Kidney (tissue), 14 donors: Measurements from ENCODE around the gene MIEN1. TPM values are rescaled to one million over a fixed set of nuclear protein-coding genes. Genes with fewer than 3 reads are reported as not detected.
"Not testable (repeated sequence)": the region's sequence is repeated elsewhere in the genome, so short reads cannot be mapped to it uniquely, and the experiment has no call there.

Experiments used
- DNase-seq, 5 donors: peaks; one replicate each; pipeline ENCODE4 v3.0.0-alpha.2; 2013 to 2020
- FAIRE-seq: peaks from 2 replicates; lab custom pipeline; 2012; peaks lifted over from hg19 to GRCh38; lab: Jason Lieb, UNC
- H3K27ac ChIP-seq, 2 donors: one replicate each; pipeline ENCODE4 v1.7.0; 2013; ENCODE audit warnings: low read depth in 2 of 2, low read length in 2 of 2, inconsistent platforms in 1 of 2
- H3K27me3 ChIP-seq: one replicate; pipeline ENCODE4 v1.7.1; 2013; ENCODE audit warnings: low read length, inconsistent platforms; ENCODE audit not compliant: control insufficient read depth, insufficient read depth
- H3K36me3 ChIP-seq, 3 donors: one replicate each; pipeline versions ENCODE4 v1.7.0 to v1.7.1; 2013; ENCODE audit warnings: low read length in 3 of 3, control low read depth in 1 of 3, inconsistent platforms in 1 of 3; ENCODE audit not compliant: insufficient read depth in 3 of 3, control insufficient read depth in 2 of 3
- H3K4me1 ChIP-seq, 3 donors: one replicate each; pipeline versions ENCODE4 v1.7.0 to v1.7.1; 2013; ENCODE audit warnings: low read length in 3 of 3, inconsistent platforms in 1 of 3, low read depth in 1 of 3; ENCODE audit not compliant: control insufficient read depth in 2 of 3, insufficient read depth in 2 of 3
- H3K4me3 ChIP-seq, 3 donors: one replicate each; pipeline versions ENCODE4 v1.7.0 to v1.8.1; 2013; ENCODE audit warnings: low read length in 3 of 3, control low read depth in 1 of 3, inconsistent platforms in 1 of 3
- H3K9ac ChIP-seq, 3 donors: one replicate each; pipeline versions ENCODE4 v1.7.0 to v1.7.1; 2013; ENCODE audit warnings: low read length in 3 of 3, control low read depth in 1 of 3, inconsistent platforms in 1 of 3
- H3K9me3 ChIP-seq, 3 donors: one replicate each; pipeline versions ENCODE4 v1.7.0 to v1.7.1; 2013; ENCODE audit warnings: low read length in 3 of 3, control low read depth in 1 of 3, inconsistent platforms in 1 of 3; ENCODE audit not compliant: control insufficient read depth in 2 of 3, insufficient read depth in 1 of 3
- intact Hi-C: fragments of 100-400 bp; cut with DNase I; formaldehyde crosslinking; loops from one replicate; pipeline ENCODE4 v1.11.1; 2022
- polyA plus RNA-seq: library from polyadenylated mRNA; stranded (reverse); fragments of 350-450 nt; fragmentation: Illumina TruSeq; extraction: RNeasy Lipid Tissue Mini Kit (QIAGEN cat#74804); gene quantifications from one replicate; pipeline ENCODE4 v1.2.3, GENCODE V29; 2014; ENCODE audit warnings: low read depth, low replicate concordance; ENCODE audit not compliant: insufficient read depth
- total RNA-seq: library from RNA; stranded (reverse); fragmentation: NEBNext Ultra II Directional; extraction: Animal tissue kit (Norgen Biotek cat#: 25700); gene quantifications from one replicate; pipeline ENCODE4 v1.2.1, GENCODE V29; 2021
- TF ChIP-seq, protein P1 (sequence below): IDR thresholded peaks from 3 replicates; pipeline ENCODE4 v1.5.1; 2012; ENCODE audit warnings: mild to moderate bottlenecking, moderate library complexity, borderline replicate concordance; ENCODE audit not compliant: insufficient read depth; ENCODE audit errors: extremely low read depth
- donor health status: control.
- donor health status: control.
- donor health status: control.
- donor health status: control.
- donor health status: control.
- donor health status: DM: yes; HTN: yes; CAD: no.
- donor health status: Normal renal cell carcinoma (clear cell type).

Gene MIEN1
- total and polyA plus RNA-seq, 2 donors from 2014 or later: 51.6 to 186 TPM

GRCh38 chr17:39751016-39751543, 20.7 kb upstream of the MIEN1 start:
- no peak overlapping the region for H3K27ac ChIP-seq
- peaks cover 0 to 3% (median 0%) of the 10 kb centered on the region in 3 donors for H3K36me3 ChIP-seq
- TF ChIP-seq, protein P1, sequence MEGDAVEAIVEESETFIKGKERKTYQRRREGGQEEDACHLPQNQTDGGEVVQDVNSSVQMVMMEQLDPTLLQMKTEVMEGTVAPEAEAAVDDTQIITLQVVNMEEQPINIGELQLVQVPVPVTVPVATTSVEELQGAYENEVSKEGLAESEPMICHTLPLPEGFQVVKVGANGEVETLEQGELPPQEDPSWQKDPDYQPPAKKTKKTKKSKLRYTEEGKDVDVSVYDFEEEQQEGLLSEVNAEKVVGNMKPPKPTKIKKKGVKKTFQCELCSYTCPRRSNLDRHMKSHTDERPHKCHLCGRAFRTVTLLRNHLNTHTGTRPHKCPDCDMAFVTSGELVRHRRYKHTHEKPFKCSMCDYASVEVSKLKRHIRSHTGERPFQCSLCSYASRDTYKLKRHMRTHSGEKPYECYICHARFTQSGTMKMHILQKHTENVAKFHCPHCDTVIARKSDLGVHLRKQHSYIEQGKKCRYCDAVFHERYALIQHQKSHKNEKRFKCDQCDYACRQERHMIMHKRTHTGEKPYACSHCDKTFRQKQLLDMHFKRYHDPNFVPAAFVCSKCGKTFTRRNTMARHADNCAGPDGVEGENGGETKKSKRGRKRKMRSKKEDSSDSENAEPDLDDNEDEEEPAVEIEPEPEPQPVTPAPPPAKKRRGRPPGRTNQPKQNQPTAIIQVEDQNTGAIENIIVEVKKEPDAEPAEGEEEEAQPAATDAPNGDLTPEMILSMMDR: no peak
- peak overlapping the region in 1 of 3 donors; percentile 26 for H3K9ac ChIP-seq
- intact Hi-C loops: no loop called here
- H3K27me3 ChIP-seq: no peaks in the 10 kb centered on the region
- peak in 1 of 5 donors; percentile 43 for DNase-seq
- FAIRE-seq: no peak
- no peak overlapping the region for H3K4me3 ChIP-seq
- peaks cover 0 to 24% (median 21%) of the 10 kb centered on the region in 3 donors for H3K4me1 ChIP-seq
- no peaks in the 10 kb centered on the region for H3K9me3 ChIP-seq

DNA sequence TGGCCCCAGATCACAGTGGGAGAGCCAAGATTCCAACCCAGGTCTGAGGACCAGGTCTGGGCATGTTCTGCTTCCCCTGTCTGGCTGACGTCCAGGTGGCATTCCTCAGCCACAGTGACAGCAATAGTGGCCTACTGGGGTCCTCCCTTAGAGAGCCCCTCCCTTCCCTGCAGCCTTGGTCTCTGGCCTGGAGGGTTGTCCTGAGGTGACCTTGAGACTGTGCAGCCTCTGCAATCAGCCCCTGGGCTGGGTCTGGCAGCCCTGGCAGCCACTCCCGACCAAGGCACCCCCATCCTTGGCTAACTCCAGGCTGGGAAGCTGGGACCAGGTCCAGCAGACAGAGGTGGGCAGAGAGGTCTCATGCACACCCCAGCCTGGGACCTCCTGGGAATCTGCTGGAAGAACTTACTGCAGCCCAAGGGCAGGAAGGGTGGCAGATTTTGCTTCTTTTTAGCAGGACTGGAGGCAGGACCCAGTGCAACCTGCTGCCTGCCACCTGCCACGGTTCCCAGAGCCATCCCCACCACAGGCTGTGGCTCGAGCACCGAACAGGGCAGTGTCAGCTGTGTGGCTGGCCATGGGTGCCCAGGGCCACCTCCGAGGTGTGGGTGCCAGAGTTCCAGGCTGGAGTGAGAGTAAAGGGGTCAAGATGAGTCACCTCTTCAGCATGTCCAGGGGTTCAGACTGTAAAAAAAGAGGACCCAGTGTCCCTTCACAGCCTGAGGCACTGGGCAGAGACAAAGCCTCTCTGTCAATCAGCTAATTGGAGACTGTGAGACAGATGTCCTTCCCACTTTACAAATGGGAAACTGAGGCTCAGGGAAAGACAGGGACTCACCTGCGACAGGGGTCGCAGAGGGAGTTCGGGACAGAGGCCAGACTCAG, 20.0 kb upstream of the MIEN1 start:
- no peaks in the 10 kb centered on the region for H3K9me3 ChIP-seq
- H3K27me3 ChIP-seq: no peaks in the 10 kb centered on the region
- TF ChIP-seq, protein P1: no peak
- no peak overlapping the region for H3K4me3 ChIP-seq
- H3K36me3 ChIP-seq: peaks cover 0 to 8% (median 0%) of the 10 kb centered on the region in 3 donors
- peak overlapping the region in 1 of 3 donors; percentile 26 for H3K9ac ChIP-seq
- intact Hi-C loops: no loop called here
- DNase-seq (peak in 3 of 5 donors; percentile 45 to 52 (median 51)), FAIRE-seq (no peak)
- H3K4me1 ChIP-seq: peaks cover 0 to 24% (median 21%) of the 10 kb centered on the region in 3 donors
- H3K27ac ChIP-seq: peak overlapping the region; percentile 23 to 53

DNA sequence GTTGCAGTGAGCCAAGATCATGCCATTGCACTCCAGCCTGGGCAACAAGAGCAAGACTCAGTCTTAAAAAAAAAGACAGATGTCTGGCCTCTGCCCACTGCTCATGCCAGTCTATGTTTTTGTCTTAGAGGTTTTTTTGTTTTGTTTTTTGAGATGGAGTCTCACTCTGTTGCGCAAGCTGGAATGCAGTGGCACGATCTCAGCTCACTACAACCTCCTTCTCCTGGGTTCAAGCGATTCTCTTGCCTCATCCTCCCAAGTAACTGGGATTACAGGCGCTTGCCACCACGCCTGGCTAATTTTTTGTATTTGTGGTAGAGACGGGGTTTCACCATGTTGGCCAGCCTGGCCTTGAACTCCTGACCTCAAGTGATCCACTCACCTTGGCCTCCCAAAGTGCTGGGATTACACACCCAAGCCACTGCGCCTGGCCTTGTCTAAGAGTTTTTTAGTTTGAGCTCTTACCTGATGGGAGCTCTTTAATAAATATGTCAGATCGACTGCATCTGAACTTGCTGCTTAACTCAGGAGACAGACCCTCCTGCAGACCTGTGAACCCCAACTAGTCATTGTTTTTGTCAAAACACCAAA, 18.2 kb upstream of the MIEN1 start:
- DNase-seq, FAIRE-seq, intact Hi-C loops, H3K27ac ChIP-seq, H3K27me3 ChIP-seq, H3K9ac ChIP-seq, H3K4me3 ChIP-seq, H3K9me3 ChIP-seq: not testable (repeated sequence)
- Histone ChIP-seq H3K36me3 (peaks cover 0 to 26% (median 9%) of the 10 kb centered on the region in 3 donors), H3K4me1 (peaks cover 0 to 24% (median 21%) of the 10 kb centered on the region in 3 donors)

GRCh38 chr17:39747745-39748144, 17.4 kb upstream of the MIEN1 start:
- Histone ChIP-seq H3K4me1 (peaks cover 0 to 19% (median 18%) of the 10 kb centered on the region in 3 donors), H3K9me3 (no peaks in the 10 kb centered on the region), H3K36me3 (peaks cover 0 to 33% (median 11%) of the 10 kb centered on the region in 3 donors), H3K27ac (no peak overlapping the region), H3K4me3 (no peak overlapping the region), H3K9ac (no peak overlapping the region), H3K27me3 (no peaks in the 10 kb centered on the region)
- DNase-seq (no peak), FAIRE-seq (no peak)
- intact Hi-C loops: no loop called here
- TF ChIP-seq, protein P1: no peak
